SIG-M5 (cell line): ENCODE measurements around the gene RAB39A.

Experiments
- DNase-seq: peaks from one replicate; lab custom pipeline; 2025; lab: John Stamatoyannopoulos, UW

RAB39A gene

GRCh38 chr11:107962181-107962580, 33.9 kb downstream of the RAB39A start:
- no peak for DNase-seq

GRCh38 chr11:107963091-107963490, 34.8 kb downstream of the RAB39A start:
- no peak for DNase-seq

GRCh38 chr11:107969219-107969618, 41.0 kb downstream of the RAB39A start:
- DNase-seq: no peak

- no peak for DNase-seq
These were observed 41.8 kb downstream of the RAB39A start for GRCh38 chr11:107970049-107970448.

GRCh38 chr11:107973641-107974040, 45.4 kb downstream of the RAB39A start:
- DNase-seq: no peak

GRCh38 chr11:107988397-107989158, 60.3 kb downstream of the RAB39A start:
- DNase-seq: peak; percentile 73

GRCh38 chr11:107991868-107992414, 63.7 kb downstream of the RAB39A start:
- no peak for DNase-seq

GRCh38 chr11:107996006-107996776, 67.9 kb downstream of the RAB39A start:
- DNase-seq: no peak

GRCh38 chr11:107998761-107999160, 70.5 kb downstream of the RAB39A start:
- no peak for DNase-seq

GRCh38 chr11:107999759-108000455, 71.7 kb downstream of the RAB39A start:
- DNase-seq: no peak

GRCh38 chr11:108002476-108002875, 74.2 kb downstream of the RAB39A start:
- DNase-seq: no peak

- DNase-seq: no peak
These were observed 75.4 kb downstream of the RAB39A start for GRCh38 chr11:108003623-108004022.

- no peak for DNase-seq
These were observed 79.6 kb downstream of the RAB39A start for GRCh38 chr11:108007819-108008218.

- no peak for DNase-seq
These were observed 80.6 kb downstream of the RAB39A start, which contains the start of gene CUL5 for GRCh38 chr11:108008656-108009496. TSS of gene CUL5 (plus strand) at chr11:108008898. CDS start at chr11:108009349, 451 bp downstream.

GRCh38 chr11:108009497-108010370, 81.5 kb downstream of the RAB39A start:
- DNase-seq: no peak

GRCh38 chr11:108012139-108012725, 84.0 kb downstream of the RAB39A start:
- no peak for DNase-seq
